Measurements from ENCODE around the gene PCDH17.

Gene PCDH17

GRCh38 chr13:57631596-57632275, at the start of gene PCDH17:
Gene PCDH17 (plus strand): TSS chr13:57631744. CDS start chr13:57632547, 803 bp downstream.
- no peak for DNase-seq

GRCh38 chr13:57582032-57582431, 49.5 kb upstream of the PCDH17 start:
- no peak for DNase-seq

DNA sequence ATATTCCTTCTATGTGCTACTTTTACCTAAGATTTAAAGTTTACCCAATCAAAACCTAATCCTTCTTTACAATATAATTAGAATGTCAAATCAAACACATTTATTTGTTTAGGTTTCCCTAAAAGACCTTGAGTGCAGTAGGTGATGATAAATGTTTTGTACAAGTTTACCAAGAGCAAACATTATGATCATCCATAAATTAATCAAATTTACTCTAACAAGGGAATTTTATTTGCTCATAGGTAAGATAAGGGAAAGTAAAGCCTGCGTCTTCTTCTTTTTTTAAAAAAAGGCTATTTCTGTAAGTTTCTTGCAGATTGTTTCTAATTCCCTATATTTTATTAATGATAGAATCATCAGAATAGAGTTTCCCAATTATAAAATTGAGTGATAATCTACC, 48.0 kb upstream of the PCDH17 start:
- no peak for DNase-seq

GRCh38 chr13:57588639-57589038, 42.9 kb upstream of the PCDH17 start:
- no peak for DNase-seq

DNA sequence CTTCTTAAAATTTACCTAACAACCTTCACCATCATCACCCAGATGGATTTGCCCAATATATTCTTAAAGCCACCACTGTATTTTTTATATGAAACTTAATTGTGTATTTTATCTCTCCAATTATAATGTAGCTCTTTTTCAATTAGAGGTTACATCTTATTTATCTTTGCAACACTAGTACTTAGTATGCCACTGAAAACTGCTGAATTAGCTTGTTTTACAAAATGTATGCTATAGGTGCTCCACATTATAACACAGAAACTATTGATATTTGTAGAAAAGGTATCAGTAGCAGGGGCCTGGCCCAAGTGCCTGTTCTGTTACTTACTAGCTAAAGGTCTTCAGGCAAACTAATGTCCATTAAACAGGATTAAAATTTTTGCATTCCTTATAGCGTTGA, 35.8 kb upstream of the PCDH17 start:
- no peak for DNase-seq

GRCh38 chr13:57601536-57601935, 30.0 kb upstream of the PCDH17 start:
- DNase-seq, result no peak

GRCh38 chr13:57604442-57604841, 27.1 kb upstream of the PCDH17 start:
- DNase-seq, result no peak

DNA sequence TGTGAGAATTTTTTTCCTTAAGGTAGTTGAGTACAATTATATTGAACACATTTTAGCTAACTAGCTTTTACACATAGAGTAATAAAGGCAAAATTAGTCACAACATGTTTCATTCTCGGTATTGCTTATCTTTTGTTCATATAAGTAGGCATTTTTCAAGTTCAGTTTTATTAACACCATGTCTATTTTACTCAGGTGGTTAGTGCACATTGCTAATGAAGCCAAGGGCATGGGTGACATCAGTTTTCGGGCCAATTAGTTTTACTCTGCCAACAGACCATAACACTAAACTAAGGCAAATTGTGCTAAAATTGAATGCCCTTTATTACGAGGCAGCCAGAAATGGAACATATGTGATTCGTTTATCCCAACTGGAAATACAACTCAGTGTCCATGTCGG, 19.6 kb upstream of the PCDH17 start:
- DNase-seq, result no peak

GRCh38 chr13:57612568-57612967, 19.0 kb upstream of the PCDH17 start:
- no peak for DNase-seq

- no peak for DNase-seq
Observed at GRCh38 chr13:57624565-57625435, 6.7 kb upstream of the PCDH17 start.

- no peak for DNase-seq
Observed at GRCh38 chr13:57627663-57628062, 3.9 kb upstream of the PCDH17 start.

DNA sequence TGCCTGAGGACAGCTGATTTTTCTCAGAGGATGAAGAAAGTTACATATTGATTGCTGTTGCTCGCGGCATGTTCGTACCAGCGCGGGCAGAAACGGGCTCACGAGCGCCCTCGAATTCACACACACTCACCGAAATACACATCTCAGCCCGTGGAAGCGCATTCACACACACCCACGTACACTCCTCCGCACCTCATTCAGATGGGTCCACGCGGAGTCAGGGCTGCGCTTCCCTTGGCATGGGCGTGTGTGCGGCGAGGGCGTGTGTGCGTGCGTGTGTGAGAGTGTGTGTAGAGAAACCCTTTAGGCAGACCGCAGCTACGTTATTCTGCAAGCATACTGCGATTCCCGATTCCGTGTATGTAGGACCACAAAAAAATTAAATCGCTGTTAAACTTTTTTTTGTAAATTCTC, 2.1 kb upstream of the PCDH17 start:
- no peak for DNase-seq

DNA sequence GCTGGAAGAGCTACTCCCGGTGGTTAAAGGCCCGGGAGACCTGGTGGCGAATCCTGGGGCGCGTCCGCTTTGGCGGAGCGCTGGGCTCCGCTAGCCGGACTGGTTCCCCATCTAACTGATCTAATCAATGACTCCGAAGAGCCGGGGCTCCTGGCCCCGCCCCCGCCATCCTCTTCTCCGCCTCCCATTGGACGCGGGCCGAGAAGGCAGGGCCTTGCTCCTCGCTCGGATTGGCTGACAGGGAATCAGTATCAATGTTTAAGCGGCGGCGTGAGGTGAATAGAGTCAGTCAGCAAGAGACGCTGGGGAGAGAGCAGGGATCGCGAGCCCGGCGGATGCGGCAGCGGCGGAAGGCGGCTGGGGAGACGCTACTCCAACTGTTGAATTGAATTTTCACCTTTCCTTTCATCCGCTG, 1.7 kb upstream of the PCDH17 start:
- DNase-seq, result no peak

DNA sequence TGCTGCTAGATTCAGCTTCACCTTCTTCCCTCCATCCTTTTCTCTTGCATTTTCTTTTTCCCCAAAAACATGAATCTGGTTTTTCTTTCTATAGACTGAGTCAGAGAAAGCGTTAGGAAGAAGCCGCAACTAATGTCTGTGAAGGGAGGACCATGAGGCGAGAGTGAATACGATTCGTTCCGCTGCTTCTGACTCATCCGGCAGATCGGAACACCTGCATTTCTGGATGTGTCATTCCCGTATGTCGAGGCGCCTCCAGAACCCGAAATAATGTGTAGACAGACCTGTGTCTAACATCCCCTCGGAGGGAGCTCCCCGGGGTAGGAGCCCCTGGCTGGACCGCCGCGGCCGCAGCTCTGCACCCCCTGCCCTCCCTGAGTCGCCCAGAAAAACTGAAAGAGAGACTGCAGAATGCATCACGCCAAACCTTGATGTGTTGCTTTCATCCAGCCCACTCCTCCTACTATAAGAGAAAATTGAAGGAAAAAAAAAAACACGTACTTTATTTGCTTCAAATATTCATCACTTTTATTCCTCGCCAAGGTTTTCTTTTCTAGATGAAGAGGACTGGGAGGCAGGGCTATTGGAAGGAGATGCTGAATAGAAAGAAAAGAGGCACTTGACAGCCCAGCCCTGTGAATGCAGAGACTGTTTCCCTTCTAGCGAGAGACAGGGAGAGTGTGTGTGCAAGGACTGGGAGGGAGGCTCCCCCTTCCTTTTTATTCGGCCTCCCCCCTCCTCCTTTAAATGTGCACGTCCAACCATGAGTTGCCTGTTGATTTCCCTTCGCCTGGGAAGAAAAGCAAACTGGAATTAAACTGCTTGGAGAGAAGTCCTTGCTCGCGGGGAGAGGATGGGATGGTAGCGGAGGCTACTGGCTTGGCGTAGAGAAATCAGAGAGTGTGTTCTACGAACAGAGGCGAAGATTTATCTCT, 616 bp upstream of the PCDH17 start:
- no peak for DNase-seq

DNA sequence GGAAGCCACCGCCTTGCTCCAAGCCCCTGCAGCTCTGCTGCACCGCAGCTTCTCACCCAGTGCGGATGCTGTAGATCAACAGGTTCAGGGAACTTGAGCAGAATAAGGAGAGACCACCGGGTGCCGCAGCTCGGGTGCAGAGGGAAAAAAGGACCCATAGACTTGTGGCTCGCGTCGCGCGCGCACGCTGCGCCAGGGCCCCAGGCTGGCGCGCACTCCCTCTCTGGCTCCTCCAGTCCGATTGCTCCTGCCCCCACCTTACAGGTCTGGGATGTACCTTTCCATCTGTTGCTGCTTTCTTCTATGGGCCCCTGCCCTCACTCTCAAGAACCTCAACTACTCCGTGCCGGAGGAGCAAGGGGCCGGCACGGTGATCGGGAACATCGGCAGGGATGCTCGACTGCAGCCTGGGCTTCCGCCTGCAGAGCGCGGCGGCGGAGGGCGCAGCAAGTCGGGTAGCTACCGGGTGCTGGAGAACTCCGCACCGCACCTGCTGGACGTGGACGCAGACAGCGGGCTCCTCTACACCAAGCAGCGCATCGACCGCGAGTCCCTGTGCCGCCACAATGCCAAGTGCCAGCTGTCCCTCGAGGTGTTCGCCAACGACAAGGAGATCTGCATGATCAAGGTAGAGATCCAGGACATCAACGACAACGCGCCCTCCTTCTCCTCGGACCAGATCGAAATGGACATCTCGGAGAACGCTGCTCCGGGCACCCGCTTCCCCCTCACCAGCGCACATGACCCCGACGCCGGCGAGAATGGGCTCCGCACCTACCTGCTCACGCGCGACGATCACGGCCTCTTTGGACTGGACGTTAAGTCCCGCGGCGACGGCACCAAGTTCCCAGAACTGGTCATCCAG, 964 bp downstream of the PCDH17 start:
- no peak for DNase-seq

DNA sequence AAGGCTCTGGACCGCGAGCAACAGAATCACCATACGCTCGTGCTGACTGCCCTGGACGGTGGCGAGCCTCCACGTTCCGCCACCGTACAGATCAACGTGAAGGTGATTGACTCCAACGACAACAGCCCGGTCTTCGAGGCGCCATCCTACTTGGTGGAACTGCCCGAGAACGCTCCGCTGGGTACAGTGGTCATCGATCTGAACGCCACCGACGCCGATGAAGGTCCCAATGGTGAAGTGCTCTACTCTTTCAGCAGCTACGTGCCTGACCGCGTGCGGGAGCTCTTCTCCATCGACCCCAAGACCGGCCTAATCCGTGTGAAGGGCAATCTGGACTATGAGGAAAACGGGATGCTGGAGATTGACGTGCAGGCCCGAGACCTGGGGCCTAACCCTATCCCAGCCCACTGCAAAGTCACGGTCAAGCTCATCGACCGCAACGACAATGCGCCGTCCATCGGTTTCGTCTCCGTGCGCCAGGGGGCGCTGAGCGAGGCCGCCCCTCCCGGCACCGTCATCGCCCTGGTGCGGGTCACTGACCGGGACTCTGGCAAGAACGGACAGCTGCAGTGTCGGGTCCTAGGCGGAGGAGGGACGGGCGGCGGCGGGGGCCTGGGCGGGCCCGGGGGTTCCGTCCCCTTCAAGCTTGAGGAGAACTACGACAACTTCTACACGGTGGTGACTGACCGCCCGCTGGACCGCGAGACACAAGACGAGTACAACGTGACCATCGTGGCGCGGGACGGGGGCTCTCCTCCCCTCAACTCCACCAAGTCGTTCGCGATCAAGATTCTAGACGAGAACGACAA, 1.8 kb downstream of the PCDH17 start:
- DNase-seq, result no peak

DNA sequence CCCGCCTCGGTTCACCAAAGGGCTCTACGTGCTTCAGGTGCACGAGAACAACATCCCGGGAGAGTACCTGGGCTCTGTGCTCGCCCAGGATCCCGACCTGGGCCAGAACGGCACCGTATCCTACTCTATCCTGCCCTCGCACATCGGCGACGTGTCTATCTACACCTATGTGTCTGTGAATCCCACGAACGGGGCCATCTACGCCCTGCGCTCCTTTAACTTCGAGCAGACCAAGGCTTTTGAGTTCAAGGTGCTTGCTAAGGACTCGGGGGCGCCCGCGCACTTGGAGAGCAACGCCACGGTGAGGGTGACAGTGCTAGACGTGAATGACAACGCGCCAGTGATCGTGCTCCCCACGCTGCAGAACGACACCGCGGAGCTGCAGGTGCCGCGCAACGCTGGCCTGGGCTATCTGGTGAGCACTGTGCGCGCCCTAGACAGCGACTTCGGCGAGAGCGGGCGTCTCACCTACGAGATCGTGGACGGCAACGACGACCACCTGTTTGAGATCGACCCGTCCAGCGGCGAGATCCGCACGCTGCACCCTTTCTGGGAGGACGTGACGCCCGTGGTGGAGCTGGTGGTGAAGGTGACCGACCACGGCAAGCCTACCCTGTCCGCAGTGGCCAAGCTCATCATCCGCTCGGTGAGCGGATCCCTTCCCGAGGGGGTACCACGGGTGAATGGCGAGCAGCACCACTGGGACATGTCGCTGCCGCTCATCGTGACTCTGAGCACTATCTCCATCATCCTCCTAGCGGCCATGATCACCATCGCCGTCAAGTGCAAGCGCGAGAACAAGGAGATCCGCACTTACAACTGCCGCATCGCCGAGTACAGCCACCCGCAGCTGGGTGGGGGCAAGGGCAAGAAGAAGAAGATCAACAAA, 2.6 kb downstream of the PCDH17 start:
- DNase-seq, result no peak

DNA sequence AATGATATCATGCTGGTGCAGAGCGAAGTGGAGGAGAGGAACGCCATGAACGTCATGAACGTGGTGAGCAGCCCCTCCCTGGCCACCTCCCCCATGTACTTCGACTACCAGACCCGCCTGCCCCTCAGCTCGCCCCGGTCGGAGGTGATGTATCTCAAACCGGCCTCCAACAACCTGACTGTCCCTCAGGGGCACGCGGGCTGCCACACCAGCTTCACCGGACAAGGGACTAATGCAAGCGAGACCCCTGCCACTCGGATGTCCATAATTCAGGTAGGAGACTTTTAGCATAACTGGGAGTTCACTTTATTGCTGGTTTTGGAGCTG, 3.3 kb downstream of the PCDH17 start:
- no peak for DNase-seq

- no peak for DNase-seq
Observed at GRCh38 chr13:57635541-57636085, 4.1 kb downstream of the PCDH17 start.

GRCh38 chr13:57636816-57637215, 5.3 kb downstream of the PCDH17 start:
- DNase-seq, result no peak
